K562 (cell line): ENCODE results near the gene MRPS35. TPM values are rescaled to one million over a fixed set of nuclear protein-coding genes. Genes with fewer than 3 reads are reported as not detected.

Experiments
- ATAC-seq: fragments of 200-7000 bp; cut with Tn5 transposase; 3 replicates; pipeline ENCODE4 v1.9.1; 2020; ENCODE audit warnings: moderate library complexity
- BruUV-seq: library from RNA; stranded (reverse); fragments of 400-500 nt; replicated peaks from 2 replicates; lab custom pipeline; 2021; lab: Mats Ljungman, UMichigan
- CTCF ChIA-PET: fragments of 300-600 bp; formaldehyde crosslinking; extraction: SDS; loops from one replicate; lab custom pipeline; 2021; ENCODE audit warnings: low intra/inter-chr PET ratio; lab: Yijun Ruan, JAX
- POLR2A ChIA-PET: fragments of 300-600, 350-650 bp; sonication (Branson Sonifier 250); formaldehyde crosslinking; extraction: SDS; loops from one replicate; lab custom pipeline; 2021; ENCODE audit warnings: antibody characterized with exemption, inconsistent platforms; lab: Yijun Ruan, JAX
- DNase-seq, 4 experiments: peaks; one replicate each; pipeline versions ENCODE4 v3.0.0 to v3.0.0-alpha.2; 2011 to 2018; ENCODE audit warnings: low spot score in 3 of 4, mixed read lengths in 3 of 4; ENCODE audit errors: extremely low read depth in 1 of 4
- FAIRE-seq: peaks from 2 replicates; lab custom pipeline; 2011; peaks lifted over from hg19 to GRCh38; lab: Jason Lieb, UNC
- H2AFZ ChIP-seq: 2 replicates; pipeline ENCODE4 v1.6.0; 2011; ENCODE audit warnings: low read depth, low read length, control low read depth, inconsistent platforms
- H3K27ac ChIP-seq: fragments of 200-600 bp; 3 replicates; pipeline ENCODE4 v1.8.0; 2011; ENCODE audit warnings: low read depth, mild to moderate bottlenecking, control low read depth, inconsistent platforms, low read length, moderate library complexity, mixed read lengths; ENCODE audit errors: extremely low read depth
- H3K27me3 ChIP-seq, 2 experiments: fragments of 300-600 bp in 1 of 2; 2 replicates in 1 of 2; 3 replicates in 1 of 2; pipeline versions ENCODE4 v1.6.0 to v1.8.0; 2011; ENCODE audit warnings: inconsistent platforms in 2 of 2, low read length in 2 of 2, mild to moderate bottlenecking in 1 of 2, mixed read lengths in 1 of 2, moderate library complexity in 1 of 2; ENCODE audit not compliant: control insufficient read depth in 2 of 2, insufficient read depth in 2 of 2
- H3K36me3 ChIP-seq: fragments of 300-600 bp; 3 replicates; pipeline ENCODE4 v1.8.0; 2011; ENCODE audit warnings: mild to moderate bottlenecking, low read length, inconsistent platforms; ENCODE audit not compliant: control insufficient read depth, insufficient read depth
- H3K4me1 ChIP-seq, 2 experiments: fragments of 200-600 bp in 1 of 2; replicated peaks in 1 of 2; 2 replicates in 1 of 2; 3 replicates in 1 of 2; pipeline versions ENCODE4 v1.5.1 to v1.8.0; 2011; ENCODE audit warnings: inconsistent platforms in 2 of 2, low read length in 2 of 2, mild to moderate bottlenecking in 1 of 2, mixed read lengths in 1 of 2, moderate library complexity in 1 of 2; ENCODE audit not compliant: control insufficient read depth in 2 of 2, insufficient read depth in 2 of 2
- H3K4me2 ChIP-seq: 2 replicates; pipeline ENCODE4 v1.6.1; 2011; ENCODE audit warnings: low read length, control low read depth, inconsistent platforms, mixed read lengths; ENCODE audit not compliant: insufficient read depth
- H3K4me3 ChIP-seq: fragments of 200-600 bp; sonication (generic), shearing (Covaris generic); 2 replicates; pipeline ENCODE4 v1.5.1; 2016; ENCODE audit warnings: control low read depth, inconsistent platforms
- H3K79me2 ChIP-seq: fragments of 200-600 bp; 3 replicates; pipeline ENCODE4 v1.8.0; 2011; ENCODE audit warnings: low read length, inconsistent platforms; ENCODE audit not compliant: control insufficient read depth, insufficient read depth
- H3K9ac ChIP-seq, 2 experiments: 2 replicates each; pipeline versions ENCODE4 v1.6.0 to v1.6.1; 2011; ENCODE audit warnings: low read depth in 2 of 2, low read length in 2 of 2, control low read depth in 1 of 2, inconsistent platforms in 1 of 2, mild to moderate bottlenecking in 1 of 2, mixed read lengths in 1 of 2; ENCODE audit not compliant: insufficient read depth in 1 of 2
- H3K9me1 ChIP-seq: one replicate; pipeline ENCODE4 v1.6.0; 2011; ENCODE audit warnings: inconsistent platforms, mild to moderate bottlenecking, low read length, moderate library complexity; ENCODE audit not compliant: control insufficient read depth, insufficient read depth
- H3K9me3 ChIP-seq: replicated peaks from 2 replicates; pipeline ENCODE4 v1.5.1; 2011; ENCODE audit warnings: low read depth, low read length, inconsistent platforms; ENCODE audit not compliant: control insufficient read depth, insufficient read depth
- H4K20me1 ChIP-seq: replicated peaks from 2 replicates; pipeline ENCODE4 v1.6.1; 2011; ENCODE audit warnings: low read length, inconsistent platforms, mixed read lengths; ENCODE audit not compliant: control insufficient read depth, insufficient read depth
- ARID3A ChIP-seq: IDR thresholded peaks from 2 replicates; pipeline ENCODE4 v1.6.1; 2012; ENCODE audit warnings: low read depth, low read length, improper control_type of control experiment, borderline replicate concordance
- C11orf30 ChIP-seq: fragments of 450-650 bp; IDR thresholded peaks from 2 replicates; pipeline ENCODE4 v1.6.1; 2016; ENCODE audit warnings: low read depth, mild to moderate bottlenecking
- CBX5 ChIP-seq: IDR thresholded peaks from 2 replicates; pipeline ENCODE4 v1.6.1; 2014; ENCODE audit warnings: low read depth, borderline replicate concordance
- DIDO1 ChIP-seq: fragments of 450-650 bp; IDR thresholded peaks from 2 replicates; pipeline ENCODE4 v1.6.1; 2016; ENCODE audit warnings: low read depth, missing biosample characterization, missing genetic modification characterization
- ELF4 ChIP-seq: fragments of 450-650 bp; formaldehyde crosslinking; IDR thresholded peaks from 2 replicates; pipeline ENCODE4 v1.4.0; 2022; ENCODE audit warnings: missing genetic modification characterization
- HMGXB4 ChIP-seq: sonication (generic); formaldehyde crosslinking; IDR thresholded peaks from 2 replicates; pipeline ENCODE4 v1.8.1; 2023; ENCODE audit warnings: mild to moderate bottlenecking, missing genetic modification reagents
- IRF2 ChIP-seq: sonication (generic); formaldehyde crosslinking; IDR thresholded peaks from 2 replicates; pipeline ENCODE4 v1.8.1; 2022; ENCODE audit warnings: mild to moderate bottlenecking, missing genetic modification reagents
- MTF1 ChIP-seq: fragments of 250-450 bp; sonication (Bioruptor Pico); IDR thresholded peaks from 2 replicates; pipeline ENCODE4 v1.9.0; 2021; ENCODE audit warnings: moderate library complexity, mild to moderate bottlenecking, inconsistent platforms, borderline replicate concordance
- SREBF2 ChIP-seq: sonication (generic); formaldehyde crosslinking; IDR thresholded peaks from 2 replicates; pipeline ENCODE4 v1.4.0; 2020; ENCODE audit warnings: mild to moderate bottlenecking, missing genetic modification reagents
- STAT6 ChIP-seq: sonication (generic); formaldehyde crosslinking; IDR thresholded peaks from 2 replicates; pipeline ENCODE4 v1.8.1; 2023; ENCODE audit warnings: mild to moderate bottlenecking, missing genetic modification reagents
- TAF7 ChIP-seq: fragments of 450-650 bp; IDR thresholded peaks from 2 replicates; pipeline ENCODE4 v1.6.1; 2016; ENCODE audit warnings: missing genetic modification characterization, missing compliant biosample characterization
- TEAD4 ChIP-seq, 2 experiments: sonication (generic) in 1 of 2; formaldehyde crosslinking in 1 of 2; IDR thresholded peaks; 2 replicates each; pipeline versions ENCODE4 v1.6.1 to v1.8.0; 2012 to 2022; ENCODE audit warnings: borderline replicate concordance in 1 of 2, inconsistent platforms in 1 of 2, low read length in 1 of 2, mild to moderate bottlenecking in 1 of 2, missing genetic modification reagents in 1 of 2
- ZBTB7A ChIP-seq: IDR thresholded peaks from 2 replicates; pipeline ENCODE4 v1.6.1; 2011; ENCODE audit warnings: low read depth, mild to moderate bottlenecking, low read length, moderate library complexity, borderline replicate concordance; ENCODE audit not compliant: control insufficient read depth
- ZC3H11A ChIP-seq: IDR thresholded peaks from 2 replicates; pipeline ENCODE4 v1.6.1; 2012; ENCODE audit warnings: low read depth, low read length, improper control_type of control experiment
- ZNF133 ChIP-seq: fragments of 250-450 bp; sonication (Bioruptor Pico); IDR thresholded peaks from 2 replicates; pipeline ENCODE4 v1.4.0; 2020; ENCODE audit warnings: mild to moderate bottlenecking
- ZNF134 ChIP-seq: fragments of 250-450 bp; sonication (Bioruptor Pico); conservative IDR thresholded peaks from 2 replicates; pipeline ENCODE4 v1.4.0; 2020
- in situ Hi-C: fragments of 300-500 bp; cut with MboI; formaldehyde crosslinking; loops from 4 replicates; pipeline ENCODE4 v1.15.0; 2018; ENCODE audit warnings: inconsistent platforms, mixed read lengths
- intact Hi-C: fragments of 100-400 bp; cut with micrococcal nuclease; formaldehyde crosslinking; loops from 2 replicates; pipeline ENCODE4 v1.14.2; 2022
- polyA plus RNA-seq, 8 experiments: library from polyadenylated mRNA; depleted of rRNA in 4 of 8; stranded (reverse) in 5 of 8; unstranded in 3 of 8; fragments of >200 nt; fragmentation: Nextera tagmentation in 2 of 8; fragmentation: Illumina TruSeq in 1 of 8; extraction: Ambion mirVana in 2 of 8; extraction: Trizol in 1 of 8; gene quantifications; 2 replicates each; pipeline versions ENCODE4 v1.2.1 to v1.2.3, GENCODE V29; 2011 to 2014; ENCODE audit warnings: inconsistent platforms in 1 of 8, missing spikeins in 1 of 8
- total RNA-seq, 7 experiments: library from RNA; depleted of rRNA in 6 of 7; stranded (reverse); fragments of >200 nt in 6 of 7; fragmentation: Illumina TruSeq in 2 of 7; extraction: Trizol in 2 of 7; gene quantifications; 2 replicates each; pipeline versions ENCODE4 v1.2.1 to v1.2.3, GENCODE V29; 2011 to 2021; ENCODE audit warnings: low replicate concordance in 1 of 7

Gene MRPS35
- total and polyA plus RNA-seq, 9 of the 15 experiments (the other 6 are each of a cell fraction or from before 2014, with no cell fraction given), result 79.0 to 183 (median 114) TPM

GRCh38 chr12:27680619-27681018 is 30.0 kb upstream of the MRPS35 start:
- intact Hi-C loops, result no loop called here
- in situ Hi-C loops, result no loop called here
- Histone ChIP-seq H3K9me3 (no peaks in the 10 kb centered on the region), H3K27me3 (peaks cover 10 to 15% of the 10 kb centered on the region in 2 experiments; a peak in 4 of 5 replicates), H4K20me1 (no peaks in the 10 kb centered on the region), H2AFZ (no peak overlapping the region), H3K79me2 (no peaks in the 10 kb centered on the region), H3K27ac (no peak overlapping the region), H3K9ac (no peak overlapping the region), H3K9me1 (no peaks in the 10 kb centered on the region), H3K4me1 (no peaks in the 10 kb centered on the region), H3K4me2 (no peak overlapping the region), H3K36me3 (no peaks in the 10 kb centered on the region), H3K4me3 (no peak overlapping the region)
- DNase-seq (no peak), FAIRE-seq (no peak), ATAC-seq (no peak)
- CTCF ChIA-PET, result no interaction called here
- no TSS peak for BruUV-seq
- TF ChIP-seq DIDO1 (no peak), ELF4 (CRISPR knock-in tag) (no peak), STAT6 (CRISPR knock-in tag) (no peak), IRF2 (CRISPR knock-in tag) (no peak), ZC3H11A (no peak), TAF7 (tag) (no peak), ZBTB7A (no peak), CBX5 (no peak), TEAD4 (IDR thresholded peaks at IDR 0.05; ENCODE audit: low read length) (no peak), TEAD4 (CRISPR knock-in tag; IDR thresholded peaks at IDR 0.05; ENCODE audit: borderline replicate concordance) (no peak), ARID3A (no peak), ZNF133 (CRISPR knock-in tag) (no peak), C11orf30 (no peak), HMGXB4 (CRISPR knock-in tag) (no peak), ZNF134 (CRISPR knock-in tag) (no peak), MTF1 (CRISPR knock-in tag) (no peak), SREBF2 (no peak)
- POLR2A ChIA-PET, result no interaction called here
